KBM-7 (cell line): Measurements from ENCODE around the gene SCRN2.

ENCODE experiments used
- DNase-seq: peaks from one replicate; pipeline ENCODE4 v3.0.0-alpha.2; 2015
- in situ Hi-C: fragments of 300-500 bp; cut with MboI; formaldehyde crosslinking; loops from 2 replicates; pipeline ENCODE4 v1.14.3; 2020; ENCODE audit warnings: low sequenced_read_pairs, low pct_unique_long_range_greater_than_20kb, mixed read lengths

The SCRN2 gene

DNA sequence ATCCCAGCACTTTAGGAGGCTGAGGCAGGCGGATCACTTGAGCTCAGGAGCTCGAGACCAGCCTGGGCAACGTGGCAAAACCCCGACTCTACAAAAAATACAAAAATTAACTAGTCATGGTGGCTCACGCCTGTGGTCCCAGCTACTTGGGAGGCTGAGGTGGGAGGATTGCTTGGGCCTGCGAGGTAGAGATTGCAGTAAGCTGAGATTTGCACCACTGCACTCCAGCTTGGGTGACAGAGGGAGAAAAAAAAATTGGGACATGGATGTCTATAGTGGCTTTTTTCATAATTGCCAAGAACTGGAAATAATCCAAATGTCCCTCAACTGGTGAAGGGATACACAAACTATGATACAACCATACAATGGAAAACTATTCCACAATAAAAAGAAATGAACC is 48.1 kb downstream of the SCRN2 start:
- in situ Hi-C loops = no loop called here
- DNase-seq = no peak

DNA sequence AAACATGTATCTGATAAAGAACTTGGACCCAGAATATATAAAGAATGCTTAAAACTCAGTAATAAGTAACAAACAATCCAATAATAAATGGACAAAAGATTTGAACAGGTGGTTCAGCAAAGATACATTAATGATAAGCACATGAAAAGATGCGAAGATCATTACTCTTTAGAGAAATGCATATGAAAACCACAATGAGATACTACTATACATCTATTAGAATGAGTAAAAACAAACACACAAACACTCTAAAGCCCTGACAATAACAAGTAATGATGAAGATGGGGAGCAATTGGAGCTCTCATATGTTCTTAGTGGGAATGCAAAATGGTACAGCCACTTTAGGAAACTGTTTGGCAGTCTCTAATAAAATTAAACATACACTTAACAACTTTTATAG is 48.6 kb downstream of the SCRN2 start:
- in situ Hi-C loops = no loop called here
- no peak for DNase-seq

DNA sequence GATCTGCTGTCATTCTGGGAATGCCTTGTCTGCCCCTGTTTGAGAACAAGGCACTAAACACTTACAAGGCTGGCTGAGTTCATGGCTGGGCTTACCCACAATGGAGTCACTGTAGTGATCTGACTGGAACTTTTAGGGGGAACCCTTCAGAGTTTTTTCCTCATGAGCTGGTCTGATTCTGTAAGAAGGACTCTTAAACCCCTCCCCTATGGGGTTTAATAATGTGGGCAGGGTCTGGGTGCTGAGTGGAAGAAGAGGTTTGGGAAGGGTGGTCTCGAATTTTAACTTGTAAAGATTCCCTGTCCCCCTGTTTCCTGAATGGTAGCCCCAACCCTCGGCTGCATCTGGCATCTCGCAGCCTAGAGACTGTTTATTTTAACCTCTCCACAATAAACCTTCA is 50.0 kb downstream of the SCRN2 start:
- DNase-seq = no peak
- in situ Hi-C loops = no loop called here

DNA sequence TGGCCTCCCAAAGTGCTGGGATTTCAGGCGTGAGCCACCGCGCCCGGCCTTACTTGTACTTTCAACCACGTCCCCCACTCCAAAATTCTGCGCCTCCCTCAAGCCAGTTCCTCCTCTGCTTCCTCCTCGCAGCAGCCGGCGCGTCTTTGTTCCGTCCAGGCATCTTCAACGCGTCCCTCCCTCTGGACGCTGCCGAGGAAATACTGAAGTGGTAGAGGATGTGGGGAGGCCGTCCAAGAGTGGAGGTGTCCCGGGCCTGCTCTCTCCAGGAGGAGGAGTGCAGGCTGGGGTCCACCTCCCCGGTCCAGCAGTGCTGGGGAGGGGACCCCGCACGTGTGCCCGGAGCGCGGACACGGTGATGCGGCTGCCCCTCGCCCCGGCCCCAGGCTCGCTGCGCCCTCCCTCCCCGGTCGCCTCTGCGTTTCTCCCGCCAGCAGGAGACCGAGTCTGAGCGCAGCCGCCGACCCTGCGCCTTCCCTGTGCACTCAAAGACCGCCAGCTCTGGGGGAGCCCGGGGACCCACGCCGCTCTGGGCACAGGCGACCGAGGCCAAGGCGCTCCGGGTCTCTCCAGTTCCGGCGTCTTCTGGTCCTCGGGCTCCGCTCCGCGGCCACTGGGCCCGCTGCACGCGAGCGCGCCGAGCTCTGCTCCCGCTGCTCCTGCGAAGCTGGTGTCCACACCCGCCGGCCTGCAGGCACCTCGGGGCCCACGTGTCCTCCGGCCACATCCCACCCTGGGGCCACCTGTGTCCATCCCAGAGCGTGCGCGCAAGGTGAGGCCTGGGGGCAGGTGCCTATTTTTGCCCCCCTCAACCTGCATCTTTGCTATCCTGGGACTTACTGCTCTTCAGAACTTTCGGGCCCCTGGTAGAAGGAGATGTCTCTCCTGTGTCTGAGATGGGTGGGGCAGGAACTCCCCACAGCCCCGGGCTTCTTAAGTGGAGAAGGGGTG is 51.2 kb downstream of the SCRN2 start:
- peak; percentile 53 for DNase-seq
- in situ Hi-C loops = no loop called here
